ENCODE results near the gene LENG1.

DNA sequence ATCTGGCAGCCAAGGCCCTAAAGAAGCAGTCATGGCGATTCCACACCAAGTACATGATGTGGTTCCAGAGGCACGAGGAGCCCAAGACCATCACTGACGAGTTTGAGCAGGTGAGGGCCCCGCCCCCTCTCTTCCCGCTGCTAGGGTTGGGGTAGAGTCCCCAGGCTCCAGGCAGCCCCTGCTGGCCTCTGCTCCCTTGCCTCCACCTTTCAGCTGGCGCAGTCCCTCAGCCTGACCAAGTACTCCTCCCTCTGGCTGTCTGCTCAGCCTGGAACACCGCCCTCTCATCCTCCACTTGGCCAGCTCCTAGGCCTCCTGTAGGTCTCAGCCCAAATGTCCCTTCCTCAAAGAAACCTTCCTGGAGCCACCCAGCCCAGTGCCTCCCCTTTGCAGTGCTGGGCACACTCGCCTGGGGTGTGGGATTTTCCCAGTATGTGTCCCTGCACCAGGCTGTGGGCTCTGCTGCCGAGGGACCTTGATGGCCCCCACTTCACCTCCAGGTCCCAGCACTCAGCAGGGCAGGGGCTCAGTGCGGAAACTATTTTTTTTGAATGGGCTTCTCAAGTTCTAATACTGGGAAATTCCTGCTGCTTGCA is 5.7 kb downstream of the LENG1 start:
- TF ChIP-seq CTCF (IDR thresholded peaks at IDR 0.05; ENCODE audit: insufficient read depth, low read length, poor library complexity, severe bottlenecking) (no peak), EZH2phosphoT487 (conservative IDR thresholded peaks at IDR 0.05; ENCODE audit: low read length) (no peak)
